ENCODE results near the gene SYCP2. TPM values are rescaled to one million over a fixed set of nuclear protein-coding genes. Genes with fewer than 3 reads are reported as not detected.

Gene SYCP2
- total and polyA plus RNA-seq, 11 donors: 0.59 to 2.6 (median 1.1) TPM

DNA sequence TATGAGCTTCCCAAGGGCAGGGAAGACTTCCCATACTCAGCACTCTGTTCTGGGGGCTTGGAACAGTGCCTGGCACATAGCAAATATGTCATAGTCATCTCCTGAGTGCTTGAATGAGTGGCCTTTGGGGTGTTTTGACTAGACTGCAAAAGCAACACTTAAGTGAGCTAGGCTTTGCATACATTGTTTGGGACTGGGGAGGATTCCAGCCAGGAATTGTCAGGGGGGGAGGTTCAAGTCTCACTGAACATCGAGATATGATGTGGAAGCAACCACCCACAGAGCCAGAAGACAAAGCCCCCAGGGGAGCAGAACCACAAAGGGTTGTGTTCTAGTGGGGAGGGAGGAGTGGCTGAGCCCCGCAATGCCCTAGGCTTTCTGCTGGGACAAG is 98.4 kb downstream of the SYCP2 start:
- intact Hi-C loops (cut with DNase I): loop anchor here in 2 of 10 donors (10.0 kb wide), 1 partner anchor 250 kb away; no protein-coding TSS in a partner anchor
- no peaks in the 10 kb centered on the region for H3K27me3 ChIP-seq
- peaks cover 0 to 59% (median 24%) of the 10 kb centered on the region in 12 donors for H3K4me1 ChIP-seq
- H3K36me3 ChIP-seq: no peaks in the 10 kb centered on the region
- no peak overlapping the region for H3K4me3 ChIP-seq
- H3K9me3 ChIP-seq: no peaks in the 10 kb centered on the region
- DNase-seq (no peak), ATAC-seq (no peak)
- no peak for TF ChIP-seq POLR2A (IDR thresholded peaks at IDR 0.05)
- TF ChIP-seq, protein P1, sequence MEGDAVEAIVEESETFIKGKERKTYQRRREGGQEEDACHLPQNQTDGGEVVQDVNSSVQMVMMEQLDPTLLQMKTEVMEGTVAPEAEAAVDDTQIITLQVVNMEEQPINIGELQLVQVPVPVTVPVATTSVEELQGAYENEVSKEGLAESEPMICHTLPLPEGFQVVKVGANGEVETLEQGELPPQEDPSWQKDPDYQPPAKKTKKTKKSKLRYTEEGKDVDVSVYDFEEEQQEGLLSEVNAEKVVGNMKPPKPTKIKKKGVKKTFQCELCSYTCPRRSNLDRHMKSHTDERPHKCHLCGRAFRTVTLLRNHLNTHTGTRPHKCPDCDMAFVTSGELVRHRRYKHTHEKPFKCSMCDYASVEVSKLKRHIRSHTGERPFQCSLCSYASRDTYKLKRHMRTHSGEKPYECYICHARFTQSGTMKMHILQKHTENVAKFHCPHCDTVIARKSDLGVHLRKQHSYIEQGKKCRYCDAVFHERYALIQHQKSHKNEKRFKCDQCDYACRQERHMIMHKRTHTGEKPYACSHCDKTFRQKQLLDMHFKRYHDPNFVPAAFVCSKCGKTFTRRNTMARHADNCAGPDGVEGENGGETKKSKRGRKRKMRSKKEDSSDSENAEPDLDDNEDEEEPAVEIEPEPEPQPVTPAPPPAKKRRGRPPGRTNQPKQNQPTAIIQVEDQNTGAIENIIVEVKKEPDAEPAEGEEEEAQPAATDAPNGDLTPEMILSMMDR (IDR thresholded peaks at IDR 0.05): no peak
- H3K27ac ChIP-seq: peak overlapping the region in 2 of 12 donors; percentile 56 to 70
- 30 to 35% (median 33%) methylated on average over 2 of the region's 2 CpGs for WGBS, 4 donors

- no peaks in the 10 kb centered on the region for H3K27me3 ChIP-seq
- TF ChIP-seq POLR2A (IDR thresholded peaks at IDR 0.05): no peak
- TF ChIP-seq, protein P1 (IDR thresholded peaks at IDR 0.05): no peak
- DNase-seq: no peak
- no peak for ATAC-seq
- 88 to 94% (median 90%) methylated on average over 12 to 13 of the region's 13 CpGs for WGBS, 4 donors
- H3K9me3 ChIP-seq: no peaks in the 10 kb centered on the region
- H3K36me3 ChIP-seq: no peaks in the 10 kb centered on the region
- H3K4me1 ChIP-seq: peaks cover 0 to 57% (median 17%) of the 10 kb centered on the region in 12 donors
- H3K27ac ChIP-seq: no peak overlapping the region
- intact Hi-C loops (cut with DNase I): loop anchor here in 2 of 10 donors (10.0 kb wide), 1 partner anchor 248 kb away; no protein-coding TSS in a partner anchor
- no peak overlapping the region for H3K4me3 ChIP-seq
Observed at GRCh38 chr20:59832406-59833363, 100.8 kb downstream of the SYCP2 start.

DNA sequence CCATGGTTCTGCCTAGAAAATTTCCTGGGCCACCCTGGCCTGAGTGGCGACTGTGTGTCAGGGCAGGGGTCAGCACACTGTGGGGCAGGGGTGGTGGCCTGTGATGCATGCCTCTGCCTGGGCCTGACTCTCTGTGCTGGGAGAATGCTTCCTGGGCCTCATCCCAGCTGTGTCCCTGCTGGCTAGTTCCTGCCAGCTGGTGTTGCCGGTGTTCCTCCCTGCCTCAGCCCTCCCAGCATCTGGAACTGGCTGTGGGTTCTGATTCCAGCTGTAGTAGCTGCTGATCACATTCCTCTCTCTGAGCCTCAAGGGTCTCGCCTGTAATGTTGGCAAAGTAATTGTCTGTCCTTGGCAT is 101.5 kb downstream of the SYCP2 start:
- H3K27me3 ChIP-seq: no peaks in the 10 kb centered on the region
- peak in 1 of 5 donors; percentile 49 for DNase-seq
- ATAC-seq: peak in 1 of 4 donors; percentile 34
- WGBS, 4 donors: 40 to 91% (median 58%) methylated on average over 1 to 3 of the region's 3 CpGs
- no peak overlapping the region for H3K4me3 ChIP-seq
- H3K27ac ChIP-seq: no peak overlapping the region
- H3K9me3 ChIP-seq: no peaks in the 10 kb centered on the region
- intact Hi-C loops (cut with DNase I): loop anchor here in 2 of 10 donors (10.0 kb wide), 1 partner anchor 247 kb away; no protein-coding TSS in a partner anchor
- H3K4me1 ChIP-seq: peaks cover 0 to 52% (median 17%) of the 10 kb centered on the region in 12 donors
- TF ChIP-seq POLR2A (IDR thresholded peaks at IDR 0.05): no peak
- TF ChIP-seq, protein P1 (IDR thresholded peaks at IDR 0.05): no peak
- no peaks in the 10 kb centered on the region for H3K36me3 ChIP-seq

All from heart left ventricle (tissue), 16 donors.